ENCODE results near the gene OSR1. TPM values are rescaled to one million over a fixed set of nuclear protein-coding genes. Genes with fewer than 3 reads are reported as not detected.

The OSR1 gene
- total and polyA plus RNA-seq, 4 donors: 0.14 to 0.70 (median 0.17) TPM; not detected in 1

GRCh38 chr2:19320813-19321212, 37.6 kb downstream of the OSR1 start:
- Histone ChIP-seq H3K27me3 (ENCODE audit: control insufficient read depth in 4 of 4, insufficient read depth in 4 of 4, low read length in 3 of 4) (no peaks in the 10 kb centered on the region), H3K9me3 (ENCODE audit: control insufficient read depth in 4 of 4, low read length in 3 of 4) (no peaks in the 10 kb centered on the region), H3K9ac (ENCODE audit: low read depth in 1 of 2, low read length in 2 of 2) (no peak overlapping the region), H3K4me1 (ENCODE audit: control insufficient read depth in 4 of 4, insufficient read depth in 4 of 4, low read length in 3 of 4) (peaks cover 0 to 12% (median 8%) of the 10 kb centered on the region in 4 donors), H3K36me3 (ENCODE audit: control insufficient read depth in 4 of 4, insufficient read depth in 3 of 4, low read depth in 1 of 4, low read length in 3 of 4) (no peaks in the 10 kb centered on the region), H3K27ac (ENCODE audit: low read depth in 1 of 2, low read length in 2 of 2) (no peak overlapping the region), H3K4me3 (ENCODE audit: low read depth in 1 of 3, low read length in 3 of 3) (no peak overlapping the region)
- WGBS: 93% methylated on average over 1 of the region's 1 CpG
- no peak for DNase-seq (ENCODE audit: low spot score)
- no peak for TF ChIP-seq FOXA2 (IDR thresholded peaks at IDR 0.05)
- no peak for TF ChIP-seq FOXA1 (IDR thresholded peaks at IDR 0.05)
- no peak for TF ChIP-seq SP1 (IDR thresholded peaks at IDR 0.05)
- TF ChIP-seq, protein P1, sequence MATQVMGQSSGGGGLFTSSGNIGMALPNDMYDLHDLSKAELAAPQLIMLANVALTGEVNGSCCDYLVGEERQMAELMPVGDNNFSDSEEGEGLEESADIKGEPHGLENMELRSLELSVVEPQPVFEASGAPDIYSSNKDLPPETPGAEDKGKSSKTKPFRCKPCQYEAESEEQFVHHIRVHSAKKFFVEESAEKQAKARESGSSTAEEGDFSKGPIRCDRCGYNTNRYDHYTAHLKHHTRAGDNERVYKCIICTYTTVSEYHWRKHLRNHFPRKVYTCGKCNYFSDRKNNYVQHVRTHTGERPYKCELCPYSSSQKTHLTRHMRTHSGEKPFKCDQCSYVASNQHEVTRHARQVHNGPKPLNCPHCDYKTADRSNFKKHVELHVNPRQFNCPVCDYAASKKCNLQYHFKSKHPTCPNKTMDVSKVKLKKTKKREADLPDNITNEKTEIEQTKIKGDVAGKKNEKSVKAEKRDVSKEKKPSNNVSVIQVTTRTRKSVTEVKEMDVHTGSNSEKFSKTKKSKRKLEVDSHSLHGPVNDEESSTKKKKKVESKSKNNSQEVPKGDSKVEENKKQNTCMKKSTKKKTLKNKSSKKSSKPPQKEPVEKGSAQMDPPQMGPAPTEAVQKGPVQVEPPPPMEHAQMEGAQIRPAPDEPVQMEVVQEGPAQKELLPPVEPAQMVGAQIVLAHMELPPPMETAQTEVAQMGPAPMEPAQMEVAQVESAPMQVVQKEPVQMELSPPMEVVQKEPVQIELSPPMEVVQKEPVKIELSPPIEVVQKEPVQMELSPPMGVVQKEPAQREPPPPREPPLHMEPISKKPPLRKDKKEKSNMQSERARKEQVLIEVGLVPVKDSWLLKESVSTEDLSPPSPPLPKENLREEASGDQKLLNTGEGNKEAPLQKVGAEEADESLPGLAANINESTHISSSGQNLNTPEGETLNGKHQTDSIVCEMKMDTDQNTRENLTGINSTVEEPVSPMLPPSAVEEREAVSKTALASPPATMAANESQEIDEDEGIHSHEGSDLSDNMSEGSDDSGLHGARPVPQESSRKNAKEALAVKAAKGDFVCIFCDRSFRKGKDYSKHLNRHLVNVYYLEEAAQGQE (IDR thresholded peaks at IDR 0.05): no peak
- TF ChIP-seq TAF1 (conservative IDR thresholded peaks at IDR 0.05): no peak

- no peak overlapping the region for H3K27ac ChIP-seq (ENCODE audit: low read depth in 1 of 2, low read length in 2 of 2)
- WGBS: 85% methylated on average over 3 of the region's 3 CpGs
- no peak overlapping the region for H3K4me3 ChIP-seq (ENCODE audit: low read depth in 1 of 3, low read length in 3 of 3)
- no peak overlapping the region for H3K9ac ChIP-seq (ENCODE audit: low read depth in 1 of 2, low read length in 2 of 2)
- H3K4me1 ChIP-seq (ENCODE audit: control insufficient read depth in 4 of 4, insufficient read depth in 4 of 4, low read length in 3 of 4): peaks cover 0 to 12% (median 8%) of the 10 kb centered on the region in 4 donors
- no peaks in the 10 kb centered on the region for H3K27me3 ChIP-seq (ENCODE audit: control insufficient read depth in 4 of 4, insufficient read depth in 4 of 4, low read length in 3 of 4)
- H3K9me3 ChIP-seq (ENCODE audit: control insufficient read depth in 4 of 4, low read length in 3 of 4): no peaks in the 10 kb centered on the region
- no peak for TF ChIP-seq FOXA2 (IDR thresholded peaks at IDR 0.05)
- TF ChIP-seq RXRA (IDR thresholded peaks at IDR 0.05): no peak
- TF ChIP-seq GABPA (IDR thresholded peaks at IDR 0.05 in 1 of 2, conservative IDR thresholded peaks at IDR 0.05 in 1 of 2): no peak
- TF ChIP-seq JUND (IDR thresholded peaks at IDR 0.05): no peak
- TF ChIP-seq TAF1 (conservative IDR thresholded peaks at IDR 0.05): no peak
- no peak for TF ChIP-seq EGR1 (IDR thresholded peaks at IDR 0.05; ENCODE audit: low read depth in 2 of 2)
- no peak for TF ChIP-seq YY1 (IDR thresholded peaks at IDR 0.05)
- no peak for TF ChIP-seq RAD21 (IDR thresholded peaks at IDR 0.05)
- TF ChIP-seq MAX (IDR thresholded peaks at IDR 0.05): no peak
- DNase-seq (ENCODE audit: low spot score): no peak
- H3K36me3 ChIP-seq (ENCODE audit: control insufficient read depth in 4 of 4, insufficient read depth in 3 of 4, low read depth in 1 of 4, low read length in 3 of 4): no peaks in the 10 kb centered on the region
Observed at GRCh38 chr2:19319698-19320097, 38.7 kb downstream of the OSR1 start.

- Histone ChIP-seq H3K9me3 (ENCODE audit: control insufficient read depth in 4 of 4, low read length in 3 of 4) (no peaks in the 10 kb centered on the region), H3K4me3 (ENCODE audit: low read depth in 1 of 3, low read length in 3 of 3) (no peak overlapping the region), H3K27ac (ENCODE audit: low read depth in 1 of 2, low read length in 2 of 2) (no peak overlapping the region), H3K36me3 (ENCODE audit: control insufficient read depth in 4 of 4, insufficient read depth in 3 of 4, low read depth in 1 of 4, low read length in 3 of 4) (no peaks in the 10 kb centered on the region), H3K4me1 (ENCODE audit: control insufficient read depth in 4 of 4, insufficient read depth in 4 of 4, low read length in 3 of 4) (peaks cover 0 to 12% (median 8%) of the 10 kb centered on the region in 4 donors), H3K27me3 (ENCODE audit: control insufficient read depth in 4 of 4, insufficient read depth in 4 of 4, low read length in 3 of 4) (no peaks in the 10 kb centered on the region), H3K9ac (ENCODE audit: low read depth in 1 of 2, low read length in 2 of 2) (no peak overlapping the region)
- no peak for DNase-seq (ENCODE audit: low spot score)
- WGBS: 57% methylated on average over 3 of the region's 3 CpGs
- TF ChIP-seq HNF4A (conservative IDR thresholded peaks at IDR 0.05) (peak; percentile 88 to 90), JUND (IDR thresholded peaks at IDR 0.05) (peak in 1 of 2 donors; percentile 34), RXRA (IDR thresholded peaks at IDR 0.05) (peak; percentile 77 to 82), RAD21 (IDR thresholded peaks at IDR 0.05) (peak; percentile 20 to 55), FOXA2 (IDR thresholded peaks at IDR 0.05) (no peak), MAX (IDR thresholded peaks at IDR 0.05) (no peak), FOXA1 (IDR thresholded peaks at IDR 0.05) (no peak), EGR1 (IDR thresholded peaks at IDR 0.05; ENCODE audit: low read depth in 2 of 2) (no peak), SP1 (IDR thresholded peaks at IDR 0.05) (peak; percentile 78), HNF4G (IDR thresholded peaks at IDR 0.05) (peak; percentile 78), YY1 (IDR thresholded peaks at IDR 0.05) (no peak), TAF1 (conservative IDR thresholded peaks at IDR 0.05) (no peak), NR2F2 (IDR thresholded peaks at IDR 0.05) (peak; percentile 28)
- TF ChIP-seq, protein P1 (IDR thresholded peaks at IDR 0.05): no peak
- TF ChIP-seq, protein P2, sequence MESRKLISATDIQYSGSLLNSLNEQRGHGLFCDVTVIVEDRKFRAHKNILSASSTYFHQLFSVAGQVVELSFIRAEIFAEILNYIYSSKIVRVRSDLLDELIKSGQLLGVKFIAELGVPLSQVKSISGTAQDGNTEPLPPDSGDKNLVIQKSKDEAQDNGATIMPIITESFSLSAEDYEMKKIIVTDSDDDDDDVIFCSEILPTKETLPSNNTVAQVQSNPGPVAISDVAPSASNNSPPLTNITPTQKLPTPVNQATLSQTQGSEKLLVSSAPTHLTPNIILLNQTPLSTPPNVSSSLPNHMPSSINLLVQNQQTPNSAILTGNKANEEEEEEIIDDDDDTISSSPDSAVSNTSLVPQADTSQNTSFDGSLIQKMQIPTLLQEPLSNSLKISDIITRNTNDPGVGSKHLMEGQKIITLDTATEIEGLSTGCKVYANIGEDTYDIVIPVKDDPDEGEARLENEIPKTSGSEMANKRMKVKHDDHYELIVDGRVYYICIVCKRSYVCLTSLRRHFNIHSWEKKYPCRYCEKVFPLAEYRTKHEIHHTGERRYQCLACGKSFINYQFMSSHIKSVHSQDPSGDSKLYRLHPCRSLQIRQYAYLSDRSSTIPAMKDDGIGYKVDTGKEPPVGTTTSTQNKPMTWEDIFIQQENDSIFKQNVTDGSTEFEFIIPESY (IDR thresholded peaks at IDR 0.05): peak; percentile 15
- TF ChIP-seq, protein P3, sequence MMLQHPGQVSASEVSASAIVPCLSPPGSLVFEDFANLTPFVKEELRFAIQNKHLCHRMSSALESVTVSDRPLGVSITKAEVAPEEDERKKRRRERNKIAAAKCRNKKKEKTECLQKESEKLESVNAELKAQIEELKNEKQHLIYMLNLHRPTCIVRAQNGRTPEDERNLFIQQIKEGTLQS (IDR thresholded peaks at IDR 0.05): no peak
Observed at GRCh38 chr2:19319064-19319463, 39.4 kb downstream of the OSR1 start.
